ENCODE measurements around the gene HOXD9. TPM values are rescaled to one million over a fixed set of nuclear protein-coding genes. Genes with fewer than 3 reads are reported as not detected.

HOXD9 gene
- total RNA-seq, 1 experiment from 2014 or later = not detected

- no peak overlapping the region for H4K8ac ChIP-seq (replicated peaks; ENCODE audit: insufficient read length, low read depth, low read length)
- no peak overlapping the region for H2AFZ ChIP-seq (ENCODE audit: low read length)
- no peak overlapping the region for H3T11ph ChIP-seq (ENCODE audit: low read length)
- H3K56ac ChIP-seq (ENCODE audit: insufficient read length, low read depth, low read length) = no peak overlapping the region
- no peak overlapping the region for H2AK5ac ChIP-seq (ENCODE audit: insufficient read length, low read length)
- Mint-ChIP-seq H3K4me3 (no peak overlapping the region), H3K36me3 (ENCODE audit: insufficient read depth in 1 of 3, low read depth in 3 of 3) (no peaks in the 10 kb centered on the region; a peak in 1 of 7 replicates), H3K4me1 (peaks cover 6 to 38% of the 10 kb centered on the region in 2 experiments; a peak in 3 of 4 replicates), H3K9me3 (peaks cover 2 to 5% of the 10 kb centered on the region in 2 experiments; a peak in 3 of 5 replicates), H3K27me3 (ENCODE audit: low read depth) (peaks cover 100% of the 10 kb centered on the region), H3K27ac (no peak overlapping the region)
- H3K9me3 ChIP-seq (ENCODE audit: control insufficient read depth, low read depth, low read length) = no peaks in the 10 kb centered on the region
- H4K91ac ChIP-seq (ENCODE audit: insufficient read length, low read depth, low read length) = no peak overlapping the region
- H3K79me2 ChIP-seq (ENCODE audit: insufficient read depth, low read length) = no peaks in the 10 kb centered on the region
- H3K9ac ChIP-seq (ENCODE audit: extremely low read depth, insufficient read length, low read length) = no peak overlapping the region
- no peak for DNase-seq
- H3K14ac ChIP-seq (ENCODE audit: insufficient read depth, low read length) = no peak overlapping the region
- no peak overlapping the region for H3K18ac ChIP-seq (ENCODE audit: insufficient read length, low read depth, low read length)
- no peak overlapping the region for H2BK120ac ChIP-seq (ENCODE audit: low read depth, low read length, poor library complexity, severe bottlenecking)
- TF ChIP-seq, protein P1, sequence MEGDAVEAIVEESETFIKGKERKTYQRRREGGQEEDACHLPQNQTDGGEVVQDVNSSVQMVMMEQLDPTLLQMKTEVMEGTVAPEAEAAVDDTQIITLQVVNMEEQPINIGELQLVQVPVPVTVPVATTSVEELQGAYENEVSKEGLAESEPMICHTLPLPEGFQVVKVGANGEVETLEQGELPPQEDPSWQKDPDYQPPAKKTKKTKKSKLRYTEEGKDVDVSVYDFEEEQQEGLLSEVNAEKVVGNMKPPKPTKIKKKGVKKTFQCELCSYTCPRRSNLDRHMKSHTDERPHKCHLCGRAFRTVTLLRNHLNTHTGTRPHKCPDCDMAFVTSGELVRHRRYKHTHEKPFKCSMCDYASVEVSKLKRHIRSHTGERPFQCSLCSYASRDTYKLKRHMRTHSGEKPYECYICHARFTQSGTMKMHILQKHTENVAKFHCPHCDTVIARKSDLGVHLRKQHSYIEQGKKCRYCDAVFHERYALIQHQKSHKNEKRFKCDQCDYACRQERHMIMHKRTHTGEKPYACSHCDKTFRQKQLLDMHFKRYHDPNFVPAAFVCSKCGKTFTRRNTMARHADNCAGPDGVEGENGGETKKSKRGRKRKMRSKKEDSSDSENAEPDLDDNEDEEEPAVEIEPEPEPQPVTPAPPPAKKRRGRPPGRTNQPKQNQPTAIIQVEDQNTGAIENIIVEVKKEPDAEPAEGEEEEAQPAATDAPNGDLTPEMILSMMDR (conservative IDR thresholded peaks at IDR 0.05) = no peak
- no peaks in the 10 kb centered on the region for H3K23me2 ChIP-seq (ENCODE audit: insufficient read length, low read depth, low read length, poor library complexity, severe bottlenecking)
- H2BK12ac ChIP-seq (ENCODE audit: insufficient read length, low read depth, low read length) = no peak overlapping the region
- H3K23ac ChIP-seq (ENCODE audit: insufficient read length, low read depth, low read length) = no peak overlapping the region
- no peaks in the 10 kb centered on the region for H3K4me1 ChIP-seq (ENCODE audit: insufficient read depth, low read length)
- no CpG with 5 or more reads among the region's 22 CpGs for WGBS (ENCODE audit: extremely low coverage, insufficient read length, low lambda C conversion rate)
- no peaks in the 10 kb centered on the region for H3K79me1 ChIP-seq (ENCODE audit: insufficient read depth, low read depth, low read length, poor library complexity, severe bottlenecking)
- H3K27ac ChIP-seq (ENCODE audit: insufficient read length, low read depth, low read length) = no peak overlapping the region
- no peak overlapping the region for H2BK15ac ChIP-seq (ENCODE audit: low read depth, low read length)
- no peak overlapping the region for H2BK5ac ChIP-seq (ENCODE audit: insufficient read length, low read length)
- no peak overlapping the region for H3K4ac ChIP-seq (ENCODE audit: low read depth, low read length)
- no peak overlapping the region for H2BK20ac ChIP-seq (ENCODE audit: low read depth, low read length, poor library complexity, severe bottlenecking)
- H4K5ac ChIP-seq (ENCODE audit: insufficient read length, low read depth, low read length) = no peak overlapping the region
- no peak overlapping the region for H3K4me2 ChIP-seq (ENCODE audit: insufficient read depth, insufficient read length, low read length)
- peaks cover 99% of the 10 kb centered on the region for H3K27me3 ChIP-seq (ENCODE audit: insufficient read depth, low read length)
- peaks cover 2% of the 10 kb centered on the region for H4K20me1 ChIP-seq (ENCODE audit: control insufficient read depth, insufficient read depth, insufficient read length)
Observed at GRCh38 chr2:176161825-176162626, 39.5 kb downstream of the HOXD9 start.

Measured in H9 (cell line).